T-cell (primary cell): ENCODE data around the gene RIIAD1. TPM values are rescaled to one million over a fixed set of nuclear protein-coding genes. Genes with fewer than 3 reads are reported as not detected.
"Not testable (repeated sequence)": the region's sequence is repeated elsewhere in the genome, so short reads cannot be mapped to it uniquely, and the experiment has no call there.

Source experiments
- ATAC-seq, 4 experiments: fragments of 200-7000 bp in 3 of 4; fragments of 150-1000 bp in 1 of 4; cut with Tn5 transposase; replicated peaks in 1 of 4; 1 replicate in 3 of 4; 2 replicates in 1 of 4; pipeline ENCODE4 v1.10.0; 2021; ENCODE audit warnings: moderate library complexity in 3 of 4, mild to moderate bottlenecking in 2 of 4, moderate number of reproducible peaks in 1 of 4
- CTCF ChIA-PET, 2 donors: fragments of 300-600 bp; sonication (Branson Sonifier 250); formaldehyde crosslinking; loops; one replicate each; lab custom pipeline; 2022; ENCODE audit warnings: antibody characterized with exemption in 2 of 2; lab: Charles Lee
- POLR2A ChIA-PET, 2 donors: fragments of 300-600 bp; sonication (Branson Sonifier 250); formaldehyde crosslinking; loops; one replicate each; lab custom pipeline; 2022; ENCODE audit warnings: antibody characterized with exemption in 2 of 2; lab: Charles Lee
- DNase-seq, 35 experiments: peaks; one replicate each; pipeline versions ENCODE4 v3.0.0 to v3.0.0-alpha.2; 2013 to 2023
- H3K27ac ChIP-seq: one replicate; pipeline ENCODE4 v1.5.1; 2013; ENCODE audit warnings: low read length
- H3K27me3 ChIP-seq, 2 experiments: replicated peaks in 1 of 2; 1 replicate in 1 of 2; 2 replicates in 1 of 2; pipeline versions ENCODE4 v1.6.1 to v1.7.0; 2013; ENCODE audit warnings: low read length in 1 of 2, mixed read lengths in 1 of 2; ENCODE audit not compliant: control insufficient read depth in 2 of 2, insufficient read depth in 2 of 2; ENCODE audit errors: extremely low read depth in 1 of 2
- H3K36me3 ChIP-seq, 2 donors: 1 replicate in 1 of 2; 2 replicates in 1 of 2; pipeline versions ENCODE4 v1.6.1 to v1.7.0; 2013; ENCODE audit warnings: low read length in 1 of 2; ENCODE audit not compliant: control insufficient read depth in 2 of 2, insufficient read depth in 1 of 2; ENCODE audit errors: extremely low read depth in 1 of 2
- H3K4me1 ChIP-seq, 2 experiments: 1 replicate in 1 of 2; 2 replicates in 1 of 2; pipeline versions ENCODE4 v1.6.1 to v1.7.0; 2013; ENCODE audit warnings: low read length in 2 of 2, mixed read lengths in 1 of 2; ENCODE audit not compliant: insufficient read depth in 2 of 2, control insufficient read depth in 1 of 2; ENCODE audit errors: extremely low read depth in 1 of 2
- H3K4me3 ChIP-seq, 2 donors: 1 replicate in 1 of 2; 2 replicates in 1 of 2; pipeline versions ENCODE4 v1.5.1 to v1.7.0; 2013; ENCODE audit warnings: mild to moderate bottlenecking in 2 of 2, low read length in 1 of 2, moderate library complexity in 1 of 2; ENCODE audit not compliant: control insufficient read depth in 1 of 2; ENCODE audit errors: extremely low read depth in 1 of 2
- H3K9me3 ChIP-seq: 2 replicates; pipeline ENCODE4 v1.7.0; 2013
- H3K27ac Mint-ChIP-seq, 2 donors: one replicate each; pipeline ENCODE4 v1.8.0; 2020 to 2021; ENCODE audit warnings: mild to moderate bottlenecking in 2 of 2, mixed read lengths in 2 of 2
- H3K27me3 Mint-ChIP-seq, 2 donors: one replicate each; pipeline ENCODE4 v1.8.0; 2021 to 2022; ENCODE audit warnings: mixed read lengths in 2 of 2
- H3K36me3 Mint-ChIP-seq: one replicate; pipeline ENCODE4 v1.8.0; 2021; ENCODE audit warnings: mixed read lengths
- H3K4me1 Mint-ChIP-seq, 3 donors: one replicate each; pipeline ENCODE4 v1.8.0; 2020 to 2022; ENCODE audit warnings: mixed read lengths in 3 of 3, mild to moderate bottlenecking in 1 of 3
- H3K4me3 Mint-ChIP-seq, 3 donors: one replicate each; pipeline ENCODE4 v1.8.0; 2020 to 2022; ENCODE audit warnings: mild to moderate bottlenecking in 3 of 3, mixed read lengths in 3 of 3, moderate library complexity in 3 of 3
- H3K9me3 Mint-ChIP-seq, 3 donors: one replicate each; pipeline ENCODE4 v1.8.0; 2020 to 2022; ENCODE audit warnings: mixed read lengths in 3 of 3
- WGBS: methylation state at CpG from one replicate; pipeline ENCODE4 v1.1.5; 2013; ENCODE audit warnings: missing lambda C conversion rate; ENCODE audit not compliant: insufficient coverage; 5-methylcytosine and 5-hydroxymethylcytosine counted together
- total RNA-seq, 35 experiments: library from RNA in 6 of 35; stranded (reverse) in 6 of 35; fragments of 120-200 nt in 1 of 35; gene quantifications; one replicate each; pipeline versions ENCODE4 v1.2.1 to v1.2.4 and lab custom pipeline; 2013 to 2026

Gene RIIAD1
- total RNA-seq, 5 donors from 2014 or later (not counting 1 experiment from before 2014, with no cell fraction given): not detected

DNA sequence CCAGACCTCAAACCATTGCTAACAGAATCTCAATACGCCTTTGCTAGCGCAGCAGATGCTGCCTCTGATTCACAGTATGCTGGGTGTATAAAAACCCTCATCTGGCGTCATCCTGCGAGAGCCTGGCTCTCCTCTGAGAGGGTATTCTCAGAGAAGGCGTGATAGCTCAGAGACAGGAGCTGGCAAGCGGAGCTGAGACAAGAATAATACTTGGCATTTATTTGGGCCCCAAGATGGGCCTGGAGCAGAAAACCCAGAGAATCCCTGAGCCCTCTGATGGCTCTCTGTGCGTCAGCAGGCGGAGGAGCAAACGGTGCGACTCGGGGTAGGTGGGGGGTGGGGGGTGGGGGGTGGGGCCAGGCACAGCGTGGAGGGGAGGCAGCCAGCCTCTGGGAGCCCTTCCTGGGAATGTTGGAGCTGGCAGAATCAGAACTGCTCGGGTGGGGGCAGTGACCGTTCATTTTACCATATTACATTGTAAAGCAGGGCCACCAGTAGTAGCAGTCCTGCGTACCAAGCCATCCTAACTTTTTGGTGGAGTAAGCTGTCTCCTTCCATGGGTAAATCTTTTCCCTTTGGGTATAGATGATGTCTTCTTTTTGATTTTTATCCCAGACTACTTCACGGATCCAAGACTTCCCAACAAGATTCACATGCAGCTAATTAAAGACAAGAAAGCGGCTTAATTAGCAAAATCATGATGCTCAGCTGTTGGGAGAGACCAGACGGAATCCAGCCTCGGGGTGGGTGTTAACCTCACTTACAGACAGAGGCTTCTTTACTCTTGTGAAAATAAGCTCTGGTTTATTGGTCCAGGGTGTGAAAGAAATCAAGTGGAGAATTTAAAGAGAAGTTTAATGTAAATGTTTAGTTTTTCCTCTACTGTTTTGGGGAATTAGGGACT, 7.1 kb downstream of the RIIAD1 start:
- Mint-ChIP-seq H3K36me3 (no peaks in the 10 kb centered on the region), H3K4me3 (no peak overlapping the region), H3K4me1 (no peaks in the 10 kb centered on the region), H3K27me3 (peaks cover 39 to 68% of the 10 kb centered on the region in 2 donors), H3K9me3 (no peaks in the 10 kb centered on the region), H3K27ac (no peak overlapping the region)
- no peaks in the 10 kb centered on the region for H3K4me1 ChIP-seq
- H3K27ac ChIP-seq: no peak overlapping the region
- no peak overlapping the region for H3K4me3 ChIP-seq
- no peak for ATAC-seq
- no peaks in the 10 kb centered on the region for H3K36me3 ChIP-seq
- ChIA-PET CTCF (interaction anchor here (0.5 to 0.9 kb wide), 3 partner anchors 16 to 478 kb away, joined by 3 to 4 read pairs (median 3); no protein-coding TSS in a partner anchor), POLR2A (interaction anchor here (0.5 to 0.7 kb wide), 2 partner anchors 135 to 396 kb away, joined by 5 to 6 read pairs; no protein-coding TSS in a partner anchor)
- H3K27me3 ChIP-seq: peaks cover 7 to 45% of the 10 kb centered on the region in 2 experiments
- H3K9me3 ChIP-seq: no peaks in the 10 kb centered on the region
- WGBS: 80% methylated on average over 6 of the region's 19 CpGs
- DNase-seq: no peak

DNA sequence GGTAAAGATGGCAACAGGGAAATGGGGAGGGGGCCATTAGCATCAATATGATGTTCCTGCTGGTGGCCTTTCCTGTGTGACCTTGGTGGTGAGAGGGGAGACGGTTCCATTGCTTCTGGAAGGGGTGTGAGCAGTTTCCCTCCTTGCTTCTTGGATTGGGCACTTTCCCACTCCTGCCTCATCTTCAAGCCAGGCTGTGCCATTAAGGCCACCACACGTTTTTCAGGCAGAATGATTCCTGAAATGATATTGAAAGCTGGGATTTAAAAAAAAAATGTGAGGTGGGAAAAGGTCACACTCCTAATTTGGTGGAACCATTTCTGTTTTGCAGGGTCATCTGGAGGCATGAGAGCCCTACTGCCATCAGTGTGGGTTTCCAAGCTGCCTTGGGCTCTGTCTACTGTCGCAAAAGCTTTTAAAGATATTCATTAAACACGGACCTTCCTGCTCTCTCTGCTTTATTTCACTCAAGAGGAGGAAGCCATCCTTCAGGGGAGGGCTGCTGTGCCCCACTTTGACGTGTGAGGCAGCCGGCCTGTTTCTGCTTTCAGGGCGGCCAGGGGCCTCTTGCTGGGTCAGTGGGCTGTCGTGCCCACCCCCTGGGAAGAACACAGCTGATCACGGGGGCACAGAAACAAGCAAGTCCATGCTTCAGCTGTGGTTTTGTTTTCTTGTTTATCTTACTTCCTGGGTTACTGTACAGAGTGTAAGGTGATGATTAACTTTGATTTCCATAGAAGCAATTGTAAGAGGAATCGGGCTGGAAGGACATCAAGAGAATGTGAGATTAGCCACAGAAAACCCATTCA, 8.0 kb downstream of the RIIAD1 start:
- Histone ChIP-seq H3K36me3 (no peaks in the 10 kb centered on the region), H3K9me3 (no peaks in the 10 kb centered on the region), H3K27me3 (peaks cover 3 to 40% of the 10 kb centered on the region in 2 experiments), H3K4me3 (no peak overlapping the region), H3K27ac (no peak overlapping the region), H3K4me1 (no peaks in the 10 kb centered on the region)
- Mint-ChIP-seq H3K4me3 (no peak overlapping the region), H3K9me3 (no peaks in the 10 kb centered on the region), H3K4me1 (no peaks in the 10 kb centered on the region), H3K27me3 (peaks cover 37 to 62% of the 10 kb centered on the region in 2 donors), H3K27ac (no peak overlapping the region), H3K36me3 (no peaks in the 10 kb centered on the region)
- CTCF ChIA-PET: interaction anchor here (0.5 to 0.9 kb wide), 2 partner anchors 16 to 479 kb away, joined by 3 to 4 read pairs; no protein-coding TSS in a partner anchor
- 66% methylated on average over 6 of the region's 10 CpGs for WGBS
- DNase-seq: no peak
- POLR2A ChIA-PET: interaction anchor here in 1 of 2 donors (0.7 kb wide), 1 partner anchor 101 kb away, joined by 3 read pairs; no protein-coding TSS in a partner anchor
- no peak for ATAC-seq

GRCh38 chr1:151729966-151730291, 8.6 kb downstream of the RIIAD1 start:
- Mint-ChIP-seq H3K4me1 (peaks cover 0 to 1% (median 0%) of the 10 kb centered on the region in 3 donors), H3K27ac (no peak overlapping the region), H3K36me3 (no peaks in the 10 kb centered on the region), H3K4me3 (no peak overlapping the region), H3K9me3 (no peaks in the 10 kb centered on the region), H3K27me3 (peaks cover 36 to 61% of the 10 kb centered on the region in 2 donors)
- Histone ChIP-seq H3K27ac (no peak overlapping the region), H3K27me3 (peaks cover 3 to 35% of the 10 kb centered on the region in 2 experiments), H3K4me3 (no peak overlapping the region), H3K9me3 (no peaks in the 10 kb centered on the region), H3K4me1 (no peaks in the 10 kb centered on the region), H3K36me3 (no peaks in the 10 kb centered on the region)
- no CpG with 5 or more reads among the region's 4 CpGs for WGBS
- ATAC-seq: no peak
- CTCF ChIA-PET: no interaction called here
- POLR2A ChIA-PET: interaction anchor here in 1 of 2 donors (0.7 kb wide), 1 partner anchor 101 kb away, joined by 3 read pairs; no protein-coding TSS in a partner anchor
- no peak for DNase-seq

DNA sequence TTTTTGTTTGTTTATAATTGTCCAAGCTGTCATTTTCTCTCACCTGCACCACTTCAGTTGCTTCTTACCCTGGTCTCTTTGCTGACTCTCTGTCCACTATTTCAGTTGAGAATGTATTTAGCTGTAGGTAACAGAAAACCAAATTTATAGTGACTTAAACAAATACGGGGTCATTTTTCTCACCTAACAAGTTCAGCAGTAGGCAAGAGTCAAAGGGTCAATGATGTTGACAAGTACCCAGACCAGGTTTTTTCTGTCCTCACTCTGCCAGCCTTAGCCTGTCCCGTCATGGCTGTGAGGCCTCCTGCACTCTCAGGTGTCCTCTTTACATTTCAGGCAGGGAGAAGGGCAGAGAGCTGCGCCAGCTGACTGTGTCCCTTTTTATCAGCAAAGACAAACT, 11.8 kb downstream of the RIIAD1 start:
- Mint-ChIP-seq H3K36me3 (peaks cover 1% of the 10 kb centered on the region), H3K4me1 (peaks cover 0 to 4% (median 0%) of the 10 kb centered on the region in 3 donors), H3K27ac (no peak overlapping the region), H3K9me3 (peaks cover 7 to 10% (median 8%) of the 10 kb centered on the region in 3 donors), H3K27me3 (peaks cover 21 to 32% of the 10 kb centered on the region in 2 donors), H3K4me3 (no peak overlapping the region)
- ATAC-seq: no peak
- H3K4me1 ChIP-seq: no peaks in the 10 kb centered on the region
- ChIA-PET CTCF (no interaction called here), POLR2A (interaction anchor here in 1 of 2 donors (0.6 kb wide), 1 partner anchor 248 kb away, joined by 11 read pairs; no protein-coding TSS in a partner anchor)
- H3K4me3 ChIP-seq: no peak overlapping the region
- H3K9me3 ChIP-seq: no peaks in the 10 kb centered on the region
- peaks cover 0 to 23% of the 10 kb centered on the region in 2 experiments for H3K27me3 ChIP-seq
- WGBS: 90% methylated on average over 2 of the region's 3 CpGs
- no peaks in the 10 kb centered on the region for H3K36me3 ChIP-seq
- no peak overlapping the region for H3K27ac ChIP-seq
- DNase-seq: no peak

DNA sequence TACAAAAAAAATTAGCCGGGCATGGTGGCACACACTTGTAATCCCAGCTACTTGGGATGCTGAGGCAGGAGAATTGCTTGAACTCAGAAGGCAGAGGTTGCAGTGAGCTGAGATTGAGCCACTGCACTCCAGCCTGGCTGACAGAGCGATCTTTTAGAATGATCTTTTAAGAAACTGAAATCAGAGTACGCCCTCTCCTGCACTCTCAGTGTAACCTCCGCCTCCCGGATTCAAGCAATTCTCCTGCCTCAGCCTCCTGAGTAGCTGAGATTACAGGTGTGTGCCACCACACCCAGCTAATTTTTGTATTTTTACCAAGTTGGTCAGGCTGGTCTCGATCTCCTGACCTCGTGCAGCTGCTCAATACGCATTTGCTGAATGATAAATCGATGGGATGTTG, 12.7 kb downstream of the RIIAD1 start:
- H3K27me3 ChIP-seq: peaks cover 0 to 17% of the 10 kb centered on the region in 2 experiments
- ATAC-seq, H3K27ac Mint-ChIP-seq, H3K4me3 Mint-ChIP-seq, CTCF ChIA-PET, H3K4me3 ChIP-seq, DNase-seq, H3K27ac ChIP-seq, H3K36me3 ChIP-seq, H3K4me1 ChIP-seq, H3K4me1 Mint-ChIP-seq, H3K36me3 Mint-ChIP-seq, POLR2A ChIA-PET, H3K9me3 ChIP-seq: not testable (repeated sequence)
- peaks cover 16 to 23% of the 10 kb centered on the region in 2 donors for H3K27me3 Mint-ChIP-seq
- WGBS: 77% methylated on average over 9 of the region's 9 CpGs
- peaks cover 8 to 13% (median 9%) of the 10 kb centered on the region in 3 donors for H3K9me3 Mint-ChIP-seq

GRCh38 chr1:151737026-151737425, 15.7 kb downstream of the RIIAD1 start:
- no peak overlapping the region for H3K4me3 ChIP-seq
- ATAC-seq (no peak), DNase-seq (no peak)
- H3K9me3 ChIP-seq: no peaks in the 10 kb centered on the region
- peaks cover 3% of the 10 kb centered on the region for H3K36me3 Mint-ChIP-seq
- WGBS: no CpG with 5 or more reads among the region's 2 CpGs
- H3K27me3 ChIP-seq: peaks cover 0 to 7% of the 10 kb centered on the region in 2 experiments
- H3K9me3 Mint-ChIP-seq: peaks cover 8 to 13% (median 9%) of the 10 kb centered on the region in 3 donors
- POLR2A ChIA-PET: no interaction called here
- CTCF ChIA-PET: no interaction called here
- H3K27ac ChIP-seq: no peak overlapping the region
- H3K36me3 ChIP-seq: no peaks in the 10 kb centered on the region
- no peak overlapping the region for H3K27ac Mint-ChIP-seq
- H3K4me1 Mint-ChIP-seq: peaks cover 0 to 4% (median 0%) of the 10 kb centered on the region in 3 donors
- H3K27me3 Mint-ChIP-seq: peaks cover 5% of the 10 kb centered on the region in 2 donors
- no peaks in the 10 kb centered on the region for H3K4me1 ChIP-seq
- no peak overlapping the region for H3K4me3 Mint-ChIP-seq
